ENCODE measurements around the gene LLGL2.

Gene LLGL2

GRCh38 chr17:75594499-75595283, 69.2 kb downstream of the LLGL2 start:
- no peak for ATAC-seq

- no peak for ATAC-seq
Observed at GRCh38 chr17:75595284-75595919, 69.9 kb downstream of the LLGL2 start.

DNA sequence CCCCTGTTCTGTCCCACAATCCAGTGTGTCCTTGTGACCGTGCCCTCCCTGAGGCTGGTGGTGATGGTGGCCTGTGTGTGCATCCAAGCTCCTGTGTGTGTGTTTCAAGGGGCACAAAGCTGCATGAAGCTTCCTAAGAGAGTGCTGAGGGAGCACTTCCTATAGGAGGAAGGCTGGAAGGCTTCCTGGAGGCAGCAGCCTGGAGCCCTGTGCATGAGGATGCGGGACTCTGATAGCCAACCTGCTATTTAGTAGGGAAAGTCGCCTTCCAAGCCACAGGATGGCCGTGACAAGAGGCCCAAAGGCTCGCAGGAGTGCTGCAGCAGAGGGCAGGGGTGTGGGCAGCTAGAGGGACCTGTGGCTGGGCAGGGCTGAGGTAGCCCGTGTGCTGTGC, 70.4 kb downstream of the LLGL2 start:
- ATAC-seq, result no peak

DNA sequence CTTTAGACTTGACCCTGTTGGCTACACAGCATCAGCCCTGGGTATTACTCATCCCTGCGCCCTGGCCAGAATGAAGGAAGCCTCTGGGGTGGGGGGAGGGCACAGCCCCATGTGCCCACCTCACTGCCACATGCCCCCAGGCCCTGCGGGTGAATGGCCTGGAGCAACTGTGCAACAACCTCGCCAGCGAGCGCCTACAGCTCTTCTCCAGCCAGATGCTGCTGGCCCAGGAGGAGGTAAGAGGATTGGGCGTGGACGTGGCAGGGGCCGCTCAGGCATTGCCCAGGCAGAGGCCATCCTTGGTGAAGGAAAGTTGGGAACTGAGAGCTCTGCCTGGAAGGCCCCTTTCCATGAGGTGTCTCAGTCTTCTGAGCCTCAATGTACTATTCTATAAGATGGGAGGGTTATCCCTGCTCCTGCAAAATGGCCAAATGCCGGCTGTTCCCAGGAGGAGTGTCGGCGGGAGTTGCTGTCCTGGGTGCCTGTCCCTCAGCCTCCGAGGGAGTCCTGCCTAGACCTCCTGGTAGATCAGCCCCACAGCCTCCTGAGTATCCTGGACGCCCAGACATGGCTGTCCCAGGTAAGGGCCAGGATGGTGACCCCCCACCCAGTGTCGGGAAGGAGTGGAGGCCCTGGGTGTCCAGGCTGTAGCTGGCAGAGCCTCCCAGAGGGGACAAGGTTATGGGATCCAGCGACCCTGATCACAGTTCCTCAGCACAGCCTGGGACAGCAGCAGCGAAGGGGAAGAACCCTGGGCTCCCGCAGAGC, 71.0 kb downstream of the LLGL2 start:
- ATAC-seq, result no peak

GRCh38 chr17:75601057-75601987, 75.8 kb downstream of the LLGL2 start:
- ATAC-seq, result peak; percentile 63 to 66

DNA sequence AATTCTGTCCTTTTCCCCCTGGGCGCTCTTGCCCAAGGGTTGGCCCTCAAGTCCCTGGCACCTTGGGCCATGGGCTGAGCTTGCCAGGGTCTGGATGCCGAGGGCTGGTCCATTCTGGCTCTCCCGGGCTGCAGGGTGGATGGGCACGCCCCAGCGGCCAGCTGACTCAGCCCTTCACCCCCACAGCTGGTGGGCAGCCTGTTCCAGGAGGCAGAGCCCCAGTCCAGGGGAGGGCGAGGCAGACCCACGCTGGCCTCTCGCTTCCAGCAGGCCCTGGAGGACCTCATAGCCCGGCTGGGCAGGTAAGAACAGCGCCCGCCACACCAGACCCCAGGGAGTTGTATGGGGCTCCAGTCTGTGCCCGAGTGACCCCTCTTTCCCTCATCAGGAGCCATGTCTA, 77.1 kb downstream of the LLGL2 start:
- ATAC-seq, result no peak

DNA sequence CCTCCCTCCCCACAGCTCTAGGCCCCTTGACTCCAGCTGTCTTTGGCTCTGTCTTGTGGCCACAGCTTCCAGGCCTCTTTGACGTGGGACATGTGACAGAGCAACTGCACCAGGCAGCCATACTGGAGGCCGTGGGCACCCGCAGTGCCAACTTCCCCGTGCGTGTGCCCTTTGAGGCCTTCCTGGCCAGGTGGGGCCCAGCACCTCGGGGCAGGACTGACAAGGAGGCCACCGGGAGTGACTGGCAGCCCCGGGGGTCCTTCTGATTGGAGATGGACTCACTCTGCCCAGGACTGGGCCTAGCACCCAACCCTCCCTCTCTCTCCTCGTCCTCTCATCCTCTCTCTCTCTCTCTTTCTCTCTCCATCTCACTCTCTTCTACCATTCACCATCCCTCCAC, 77.6 kb downstream of the LLGL2 start:
- ATAC-seq, result no peak

DNA sequence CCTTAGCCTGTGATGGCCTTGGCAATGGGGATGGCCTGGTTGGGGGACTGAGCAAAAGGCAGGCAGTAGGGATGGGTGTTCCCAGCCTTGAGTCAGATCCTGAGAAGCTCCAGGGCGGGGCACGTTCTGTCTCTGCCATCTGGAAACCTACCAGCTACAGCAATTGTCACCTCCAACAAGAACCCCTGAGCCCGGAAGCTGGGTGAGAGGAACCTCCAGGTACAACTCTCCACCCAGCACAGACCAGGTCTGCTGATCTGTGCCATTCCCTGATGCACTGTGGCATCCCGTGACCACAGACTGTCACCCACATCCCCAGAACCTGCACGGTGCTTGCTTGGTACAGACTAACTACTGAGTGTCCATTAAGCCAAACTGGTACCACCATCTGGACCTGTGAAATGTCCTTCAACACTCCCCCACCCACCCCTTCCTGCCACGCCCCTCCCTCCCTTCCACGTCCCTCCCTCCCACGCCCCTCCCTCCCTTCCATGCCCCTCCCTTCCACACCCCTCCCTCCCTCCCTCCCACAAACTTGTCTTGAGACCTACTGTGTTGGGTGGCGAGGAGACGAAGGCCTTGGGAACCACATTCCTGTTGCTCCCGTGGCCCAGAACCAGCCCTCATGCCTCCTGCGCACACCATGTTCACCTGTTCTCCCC, 78.7 kb downstream of the LLGL2 start:
- ATAC-seq, result no peak

- ATAC-seq, result no peak
Observed at GRCh38 chr17:75605790-75606189, 80.3 kb downstream of the LLGL2 start.

GRCh38 chr17:75607086-75607485, 81.6 kb downstream of the LLGL2 start:
- ATAC-seq, result no peak

GRCh38 chr17:75610103-75610984, 84.8 kb downstream of the LLGL2 start:
- ATAC-seq, result no peak

- no peak for ATAC-seq
Observed at GRCh38 chr17:75611851-75612429, 86.4 kb downstream of the LLGL2 start.

DNA sequence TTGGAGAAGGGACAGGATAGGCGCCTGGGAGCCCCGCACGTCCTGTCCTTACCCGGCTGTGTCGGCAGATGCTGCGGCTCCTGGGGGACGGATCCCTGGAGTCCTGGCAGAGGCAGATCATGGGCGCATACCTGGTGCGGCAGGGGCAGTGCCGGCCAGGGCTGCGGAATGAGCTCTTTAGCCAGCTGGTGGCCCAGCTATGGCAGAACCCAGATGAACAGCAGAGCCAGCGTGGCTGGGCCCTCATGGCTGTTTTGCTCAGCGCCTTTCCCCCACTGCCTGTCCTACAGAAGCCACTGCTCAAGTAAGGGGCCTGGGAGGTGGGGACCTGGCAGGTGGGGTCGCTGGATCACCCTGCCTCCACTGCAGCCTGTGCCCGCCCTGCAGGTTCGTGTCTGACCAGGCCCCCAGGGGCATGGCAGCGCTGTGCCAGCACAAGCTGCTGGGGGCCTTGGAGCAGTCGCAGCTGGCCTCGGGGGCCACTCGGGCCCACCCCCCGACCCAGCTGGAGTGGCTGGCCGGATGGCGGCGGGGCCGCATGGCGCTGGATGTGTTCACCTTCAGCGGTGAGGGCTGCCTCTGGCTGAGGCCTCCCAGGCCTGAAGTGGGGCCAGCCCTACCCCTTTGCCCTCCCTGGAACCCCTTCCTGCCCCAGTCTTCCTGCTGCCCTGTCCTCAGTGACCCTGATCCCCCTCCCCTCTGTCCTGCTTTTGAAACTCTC, 87.6 kb downstream of the LLGL2 start:
- peak in 1 of 2 donors; percentile 24 for ATAC-seq

GRCh38 chr17:75614006-75614405, 88.5 kb downstream of the LLGL2 start:
- no peak for ATAC-seq

DNA sequence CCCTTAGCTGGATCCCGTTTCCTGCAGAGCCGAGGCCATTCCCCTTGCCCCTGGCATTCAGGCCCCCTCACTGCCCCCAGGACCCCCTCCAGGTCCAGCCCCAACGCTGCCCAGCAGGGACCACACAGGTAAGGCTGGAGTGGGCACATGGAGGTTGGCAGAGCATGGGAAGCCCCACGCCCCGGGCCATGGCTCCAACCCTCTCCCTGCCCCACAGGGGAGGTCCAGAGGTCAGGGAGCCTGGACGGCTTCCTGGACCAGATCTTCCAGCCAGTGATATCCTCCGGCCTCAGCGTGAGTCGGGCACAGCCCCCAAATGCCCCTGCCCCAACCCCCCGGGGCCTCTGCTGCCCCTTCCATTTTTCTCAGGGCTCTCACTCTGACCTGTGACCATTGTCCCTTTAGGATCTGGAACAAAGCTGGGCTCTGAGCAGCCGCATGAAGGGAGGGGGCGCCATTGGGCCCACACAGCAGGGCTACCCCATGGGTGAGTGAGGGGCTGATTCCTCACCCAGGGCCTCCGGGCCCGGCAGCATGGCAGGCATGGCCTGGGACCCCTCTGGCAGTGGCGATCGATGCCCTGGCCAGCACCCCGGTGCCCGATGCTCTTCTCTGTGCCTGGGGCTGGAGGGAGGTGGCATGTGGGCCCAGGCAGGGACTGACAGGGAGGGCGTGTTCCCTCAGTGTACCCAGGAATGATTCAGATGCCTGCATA, 89.2 kb downstream of the LLGL2 start:
- no peak for ATAC-seq

- ATAC-seq, result no peak
Observed at GRCh38 chr17:75615301-75615700, 89.8 kb downstream of the LLGL2 start.

DNA sequence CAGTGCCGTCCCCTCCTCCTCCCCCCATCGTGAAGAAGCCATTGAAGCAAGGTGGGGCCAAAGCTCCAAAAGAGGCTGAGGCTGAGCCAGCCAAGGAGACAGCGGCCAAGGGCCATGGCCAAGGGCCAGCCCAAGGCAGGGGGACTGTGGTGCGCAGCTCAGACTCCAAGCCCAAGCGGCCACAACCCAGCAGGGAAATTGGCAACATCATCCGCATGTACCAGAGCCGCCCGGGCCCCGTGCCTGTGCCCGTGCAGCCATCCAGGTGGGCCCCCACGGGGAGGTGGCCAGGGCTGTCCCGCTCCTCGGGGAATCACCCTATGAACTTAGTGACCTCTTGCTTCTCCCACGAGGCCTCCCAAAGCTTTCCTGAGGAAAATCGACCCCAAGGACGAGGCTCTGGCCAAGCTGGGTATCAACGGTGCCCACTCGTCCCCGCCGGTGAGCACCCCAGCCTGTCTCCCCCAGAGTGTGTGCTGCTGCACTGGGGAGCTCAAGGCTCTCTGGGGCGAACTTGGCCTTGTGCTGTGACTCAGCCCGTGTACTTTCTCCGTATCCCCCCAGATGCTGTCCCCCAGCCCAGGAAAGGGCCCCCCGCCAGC, 91.1 kb downstream of the LLGL2 start:
- no peak for ATAC-seq

GRCh38 chr17:75617218-75617617, 91.7 kb downstream of the LLGL2 start:
- ATAC-seq, result no peak

DNA sequence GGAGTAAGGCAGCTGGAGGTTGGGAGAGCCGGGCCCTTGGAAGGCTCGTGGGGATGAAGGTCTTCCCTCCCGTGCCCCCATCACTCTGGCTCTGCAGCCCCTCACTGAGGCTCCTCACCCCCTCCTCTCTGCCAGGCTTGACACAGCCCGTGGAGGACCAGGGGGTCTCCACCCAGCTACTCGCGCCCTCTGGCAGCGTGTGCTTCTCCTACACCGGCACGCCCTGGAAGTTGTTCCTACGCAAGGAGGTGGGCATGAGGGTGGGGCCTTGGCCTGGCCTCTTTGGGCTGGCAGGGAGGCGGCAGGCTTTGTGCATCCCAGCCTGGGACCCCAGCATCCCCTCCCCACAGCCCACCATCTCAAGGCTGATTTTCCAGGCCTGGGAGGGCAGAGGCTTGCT, 92.2 kb downstream of the LLGL2 start:
- ATAC-seq, result no peak
